Transverse colon (tissue), 4 donors: ENCODE measurements around the gene MARCKSL1.

Source experiments
- EP300 ChIP-seq: sonication (generic); formaldehyde crosslinking; IDR thresholded peaks from one replicate; pipeline ENCODE4 v1.6.1; 2017; ENCODE audit warnings: antibody characterized with exemption, low read depth
- POLR2AphosphoS5 ChIP-seq, 3 donors: sonication (generic); formaldehyde crosslinking; IDR thresholded peaks; one replicate each; pipeline ENCODE4 v1.6.1; 2016; ENCODE audit warnings: antibody characterized with exemption in 3 of 3
- TF ChIP-seq, protein P1 (sequence below), 5 experiments: fragments of 200-600 bp in 3 of 5; fragments of 450-650 bp in 2 of 5; sonication (generic) in 3 of 5; IDR thresholded peaks; 1 replicate in 2 of 5; 2 replicates in 3 of 5; pipeline ENCODE4 v1.5.1; 2016 to 2017; ENCODE audit warnings: antibody characterized with exemption in 5 of 5, inconsistent platforms in 3 of 5, mild to moderate bottlenecking in 2 of 5, moderate library complexity in 1 of 5

DNA sequence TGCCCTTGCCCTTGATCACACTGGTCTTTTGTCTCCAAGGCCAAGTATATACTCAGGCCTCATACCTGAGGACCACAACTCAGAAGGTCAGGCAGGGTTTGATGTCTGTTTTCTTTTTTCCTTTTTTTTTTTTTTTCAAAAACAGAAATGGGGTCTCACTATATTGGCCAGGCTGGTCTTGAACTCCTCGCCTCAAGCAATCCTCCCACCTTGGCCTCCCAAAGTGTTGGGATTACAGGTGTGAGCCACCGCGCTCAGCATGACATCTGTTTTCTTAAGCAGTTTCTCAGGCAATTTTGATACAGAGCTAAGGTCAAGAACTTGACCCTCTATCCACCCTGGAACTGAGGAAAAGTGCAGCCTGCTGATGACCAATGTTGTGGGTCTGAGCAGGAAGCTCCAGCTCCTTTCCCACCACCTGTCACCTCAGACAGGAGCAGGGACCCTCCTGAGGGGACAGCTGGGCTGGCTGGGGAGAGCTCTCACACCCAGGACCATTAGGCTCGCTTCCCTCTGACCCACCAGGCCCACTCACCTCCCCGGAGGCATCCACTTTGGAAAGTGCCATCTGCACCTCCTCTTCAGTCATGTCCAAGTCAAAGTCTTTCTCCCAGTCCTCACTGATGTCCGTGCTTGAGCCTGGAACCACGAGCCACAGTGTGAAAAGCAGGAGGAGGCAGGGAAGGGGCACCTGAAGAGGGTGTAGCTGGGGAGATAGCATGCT, 32.0 kb upstream of the MARCKSL1 start:
- TF ChIP-seq POLR2AphosphoS5 (IDR thresholded peaks at IDR 0.05) (no peak), EP300 (no peak)
- TF ChIP-seq, protein P1, sequence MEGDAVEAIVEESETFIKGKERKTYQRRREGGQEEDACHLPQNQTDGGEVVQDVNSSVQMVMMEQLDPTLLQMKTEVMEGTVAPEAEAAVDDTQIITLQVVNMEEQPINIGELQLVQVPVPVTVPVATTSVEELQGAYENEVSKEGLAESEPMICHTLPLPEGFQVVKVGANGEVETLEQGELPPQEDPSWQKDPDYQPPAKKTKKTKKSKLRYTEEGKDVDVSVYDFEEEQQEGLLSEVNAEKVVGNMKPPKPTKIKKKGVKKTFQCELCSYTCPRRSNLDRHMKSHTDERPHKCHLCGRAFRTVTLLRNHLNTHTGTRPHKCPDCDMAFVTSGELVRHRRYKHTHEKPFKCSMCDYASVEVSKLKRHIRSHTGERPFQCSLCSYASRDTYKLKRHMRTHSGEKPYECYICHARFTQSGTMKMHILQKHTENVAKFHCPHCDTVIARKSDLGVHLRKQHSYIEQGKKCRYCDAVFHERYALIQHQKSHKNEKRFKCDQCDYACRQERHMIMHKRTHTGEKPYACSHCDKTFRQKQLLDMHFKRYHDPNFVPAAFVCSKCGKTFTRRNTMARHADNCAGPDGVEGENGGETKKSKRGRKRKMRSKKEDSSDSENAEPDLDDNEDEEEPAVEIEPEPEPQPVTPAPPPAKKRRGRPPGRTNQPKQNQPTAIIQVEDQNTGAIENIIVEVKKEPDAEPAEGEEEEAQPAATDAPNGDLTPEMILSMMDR (IDR thresholded peaks at IDR 0.05): no peak
